Measurements from ENCODE around the gene FILIP1. TPM values are rescaled to one million over a fixed set of nuclear protein-coding genes. Genes with fewer than 3 reads are reported as not detected.

FILIP1 gene
- total RNA-seq, 1 donor from 2014 or later = not detected

DNA sequence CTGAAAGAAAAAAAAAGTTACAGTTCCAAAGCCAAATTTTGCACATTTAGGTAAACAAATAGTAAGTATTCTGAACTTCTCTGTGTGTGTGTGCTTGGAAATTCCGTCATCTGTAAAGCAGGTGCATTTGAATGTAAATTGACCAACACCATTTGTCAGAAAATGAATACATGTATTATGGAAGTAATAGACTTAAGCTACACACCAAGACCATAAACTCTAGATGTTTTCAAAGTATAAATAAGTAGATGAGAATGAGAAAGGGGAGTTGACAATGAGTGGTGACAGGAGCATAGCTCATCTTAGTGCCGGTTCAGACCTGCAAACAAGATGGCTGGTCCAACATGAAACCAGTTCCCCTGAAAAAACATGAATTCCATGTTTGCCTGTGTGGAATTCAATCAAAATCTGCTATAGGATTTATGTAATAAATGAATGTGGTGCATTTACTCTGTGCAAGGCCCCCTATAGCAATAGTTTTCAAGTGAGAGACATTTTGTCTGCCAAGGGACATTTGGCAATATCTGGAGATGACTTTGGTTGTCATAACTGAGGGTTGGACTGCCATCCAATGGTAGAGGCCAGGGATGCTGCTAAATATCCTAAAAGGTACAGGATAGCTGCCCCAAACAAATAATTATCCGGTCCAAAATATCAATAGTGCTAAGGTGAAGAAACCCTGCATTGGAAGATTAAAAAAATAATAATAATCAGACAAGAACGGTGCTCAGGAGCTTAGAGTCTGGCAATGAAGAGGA, 11.0 kb upstream of the FILIP1 start:
- DNase-seq (ENCODE audit: low spot score) = no peak
- Mint-ChIP-seq H3K4me1 (ENCODE audit: low read depth) (peaks cover 5% of the 10 kb centered on the region), H3K27ac (no peak overlapping the region), H3K27me3 (ENCODE audit: insufficient read depth) (peaks cover 8% of the 10 kb centered on the region), H3K36me3 (ENCODE audit: low read depth) (no peaks in the 10 kb centered on the region), H3K4me3 (no peak overlapping the region), H3K9me3 (no peaks in the 10 kb centered on the region)
- intact Hi-C loops (cut with micrococcal nuclease) = no loop called here

DNA sequence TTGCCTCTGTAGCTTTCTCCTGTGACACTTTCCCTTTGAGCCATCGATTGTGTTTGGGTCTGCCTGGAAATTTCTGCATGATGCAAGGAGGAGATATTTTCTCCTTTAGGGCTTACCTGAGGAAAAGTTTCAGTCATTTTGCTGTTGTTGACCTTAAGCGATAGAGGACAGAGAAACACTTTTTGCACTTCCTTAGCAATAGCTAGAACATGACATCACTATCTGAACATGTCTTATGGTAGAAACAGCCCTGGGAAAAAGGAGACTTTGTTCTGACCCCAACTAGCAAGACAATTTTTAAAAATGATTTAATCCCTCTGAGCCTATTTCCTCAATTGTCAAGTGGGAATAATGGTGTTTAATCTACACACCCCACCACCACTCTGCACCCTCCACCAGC, 9.7 kb upstream of the FILIP1 start:
- Mint-ChIP-seq H3K9me3 (no peaks in the 10 kb centered on the region), H3K27me3 (ENCODE audit: insufficient read depth) (peaks cover 11% of the 10 kb centered on the region), H3K36me3 (ENCODE audit: low read depth) (no peaks in the 10 kb centered on the region), H3K27ac (no peak overlapping the region), H3K4me3 (no peak overlapping the region), H3K4me1 (ENCODE audit: low read depth) (peaks cover 5% of the 10 kb centered on the region)
- no peak for DNase-seq (ENCODE audit: low spot score)
- intact Hi-C loops (cut with micrococcal nuclease) = no loop called here

DNA sequence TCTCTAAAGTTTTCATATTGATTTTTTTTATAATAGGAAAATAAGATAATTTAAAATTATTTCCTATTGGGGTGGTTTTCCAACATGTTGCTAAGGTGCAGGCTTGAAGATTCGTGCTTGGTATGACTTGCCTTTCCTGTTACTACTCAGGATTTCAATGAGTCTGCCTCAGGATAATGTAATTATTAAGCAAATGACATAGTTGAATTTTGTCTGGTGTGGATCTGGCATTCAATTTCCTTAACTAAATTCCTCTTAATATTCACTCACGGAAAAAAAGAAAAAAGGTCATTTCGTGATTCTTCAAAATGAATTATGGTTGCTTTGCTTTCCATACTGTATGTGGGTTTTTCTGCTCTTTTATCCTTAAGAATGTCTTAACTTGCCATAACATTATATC, 9.3 kb upstream of the FILIP1 start:
- H3K36me3 Mint-ChIP-seq (ENCODE audit: low read depth) = no peaks in the 10 kb centered on the region
- intact Hi-C loops (cut with micrococcal nuclease) = no loop called here
- H3K27me3 Mint-ChIP-seq (ENCODE audit: insufficient read depth) = peaks cover 12% of the 10 kb centered on the region
- DNase-seq (ENCODE audit: low spot score) = no peak
- H3K9me3 Mint-ChIP-seq = no peaks in the 10 kb centered on the region
- peaks cover 5% of the 10 kb centered on the region for H3K4me1 Mint-ChIP-seq (ENCODE audit: low read depth)
- H3K27ac Mint-ChIP-seq = no peak overlapping the region
- H3K4me3 Mint-ChIP-seq = no peak overlapping the region

DNA sequence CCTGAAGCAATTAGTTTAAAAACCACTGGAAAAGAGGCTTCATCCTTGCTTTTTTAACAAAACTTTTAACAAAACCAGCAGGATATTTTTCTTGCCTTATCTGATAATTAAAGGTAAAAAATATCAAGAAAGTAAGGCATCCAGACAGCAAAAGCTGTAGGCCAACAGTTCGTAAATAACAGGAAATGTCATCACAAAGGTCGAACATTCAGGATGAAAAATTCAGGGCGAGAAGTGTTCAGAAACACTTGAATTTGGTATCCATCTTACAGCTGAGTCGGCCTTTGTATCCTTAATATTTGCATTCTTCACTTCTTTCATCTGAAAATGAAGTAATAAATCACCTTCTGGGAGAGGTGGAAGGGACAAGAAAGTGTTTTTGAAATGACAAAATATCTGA, 8.2 kb upstream of the FILIP1 start:
- no peak for DNase-seq (ENCODE audit: low spot score)
- intact Hi-C loops (cut with micrococcal nuclease) = no loop called here
- Mint-ChIP-seq H3K27ac (no peak overlapping the region), H3K4me3 (no peak overlapping the region), H3K4me1 (ENCODE audit: low read depth) (peaks cover 5% of the 10 kb centered on the region), H3K9me3 (no peaks in the 10 kb centered on the region), H3K36me3 (ENCODE audit: low read depth) (no peaks in the 10 kb centered on the region), H3K27me3 (ENCODE audit: insufficient read depth) (peaks cover 13% of the 10 kb centered on the region)

DNA sequence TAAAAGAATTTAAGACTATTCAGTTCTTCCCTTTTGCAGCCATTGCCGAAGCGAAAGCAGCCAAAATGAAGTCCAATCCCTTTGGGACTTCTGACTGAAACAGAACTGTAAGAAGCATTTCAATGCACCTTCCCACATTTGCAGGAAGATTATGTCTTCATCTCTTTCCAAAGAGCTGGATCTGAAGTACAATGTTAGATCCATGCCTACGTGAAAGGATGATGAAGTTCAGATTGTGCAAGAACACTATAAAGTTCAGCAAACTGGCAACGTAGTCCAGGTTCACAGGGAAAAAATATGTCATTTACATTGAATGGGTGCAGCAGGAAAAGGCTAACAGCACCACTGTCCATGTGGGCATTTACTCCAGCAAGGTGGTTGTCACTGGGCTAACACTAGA, 6.0 kb upstream of the FILIP1 start:
- Mint-ChIP-seq H3K27me3 (ENCODE audit: insufficient read depth) (peaks cover 21% of the 10 kb centered on the region), H3K9me3 (no peaks in the 10 kb centered on the region), H3K36me3 (ENCODE audit: low read depth) (peaks cover 1% of the 10 kb centered on the region), H3K27ac (no peak overlapping the region), H3K4me3 (no peak overlapping the region), H3K4me1 (ENCODE audit: low read depth) (peaks cover 22% of the 10 kb centered on the region)
- no peak for DNase-seq (ENCODE audit: low spot score)
- intact Hi-C loops (cut with micrococcal nuclease) = loop anchor here (5.0 kb wide), 3 partner anchors 72 to 333 kb away; no protein-coding TSS in a partner anchor

DNA sequence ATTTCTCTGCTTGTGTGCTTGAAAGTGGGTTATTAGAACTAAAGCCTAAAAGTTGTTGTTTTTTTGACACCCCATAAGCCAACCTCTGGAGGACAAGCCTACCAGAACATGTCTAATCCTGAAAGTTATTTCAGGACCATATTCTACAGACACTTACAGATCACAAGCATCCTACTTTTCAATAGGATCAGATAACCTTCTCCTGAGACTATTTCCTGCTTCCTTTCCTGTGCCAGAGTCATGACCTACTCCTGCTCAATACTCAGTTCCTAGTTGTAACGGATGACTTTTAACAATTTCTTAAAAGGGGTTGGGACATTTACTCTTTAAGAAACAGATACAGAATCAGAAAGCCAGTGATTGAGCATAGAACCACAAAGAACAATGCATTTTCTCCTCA, 5.3 kb upstream of the FILIP1 start:
- Mint-ChIP-seq H3K36me3 (ENCODE audit: low read depth) (peaks cover 3% of the 10 kb centered on the region), H3K4me1 (ENCODE audit: low read depth) (peaks cover 29% of the 10 kb centered on the region), H3K27ac (no peak overlapping the region), H3K27me3 (ENCODE audit: insufficient read depth) (peaks cover 26% of the 10 kb centered on the region), H3K4me3 (no peak overlapping the region), H3K9me3 (no peaks in the 10 kb centered on the region)
- intact Hi-C loops (cut with micrococcal nuclease) = loop anchor here (5.0 kb wide), 3 partner anchors 72 to 333 kb away; no protein-coding TSS in a partner anchor
- no peak for DNase-seq (ENCODE audit: low spot score)

DNA sequence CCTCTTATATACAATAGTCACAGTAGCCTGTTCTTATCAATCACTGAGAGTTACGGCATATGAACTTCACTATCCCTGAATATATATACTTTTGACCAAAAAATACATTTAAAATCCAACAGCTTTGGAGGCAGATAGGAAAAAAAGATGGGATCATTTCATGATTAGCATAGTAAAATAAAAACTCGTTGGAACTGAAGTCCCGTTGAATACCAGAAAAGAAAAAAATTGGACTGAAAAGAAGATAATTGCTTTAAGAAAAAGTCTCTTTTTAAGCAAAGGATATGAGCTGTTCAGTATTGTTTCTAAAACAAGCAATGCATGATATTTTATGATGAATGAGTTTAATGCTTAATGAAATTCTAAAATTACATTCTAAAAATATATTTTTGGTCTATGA, 4.4 kb upstream of the FILIP1 start:
- peaks cover 3% of the 10 kb centered on the region for H3K36me3 Mint-ChIP-seq (ENCODE audit: low read depth)
- peaks cover 33% of the 10 kb centered on the region for H3K27me3 Mint-ChIP-seq (ENCODE audit: insufficient read depth)
- no peak overlapping the region for H3K4me3 Mint-ChIP-seq
- peaks cover 28% of the 10 kb centered on the region for H3K4me1 Mint-ChIP-seq (ENCODE audit: low read depth)
- no peaks in the 10 kb centered on the region for H3K9me3 Mint-ChIP-seq
- intact Hi-C loops (cut with micrococcal nuclease) = loop anchor here (5.0 kb wide), 3 partner anchors 71 to 334 kb away; no protein-coding TSS in a partner anchor
- DNase-seq (ENCODE audit: low spot score) = no peak
- no peak overlapping the region for H3K27ac Mint-ChIP-seq

DNA sequence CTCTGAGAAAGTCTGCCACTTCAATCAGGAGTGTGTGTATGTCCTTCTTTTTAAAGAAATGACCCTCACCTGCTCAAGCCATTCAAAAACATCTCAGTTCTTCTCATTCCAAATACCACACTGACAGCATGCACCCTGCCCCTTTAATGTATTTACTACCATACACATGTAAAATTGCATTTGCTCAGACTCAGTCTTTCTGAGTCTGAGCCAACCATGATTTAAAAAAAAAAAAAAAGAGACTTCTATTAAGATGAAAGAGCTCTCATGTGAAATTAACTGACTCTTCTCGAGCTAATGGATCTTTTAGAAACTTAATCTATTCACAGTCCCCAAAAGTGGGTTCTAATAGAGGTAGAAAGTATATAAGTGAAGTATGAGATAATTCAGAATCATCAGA, 1.4 kb upstream of the FILIP1 start:
- Mint-ChIP-seq H3K9me3 (no peaks in the 10 kb centered on the region), H3K4me1 (ENCODE audit: low read depth) (peaks cover 33% of the 10 kb centered on the region), H3K27me3 (ENCODE audit: insufficient read depth) (peaks cover 50% of the 10 kb centered on the region), H3K27ac (no peak overlapping the region), H3K36me3 (ENCODE audit: low read depth) (peaks cover 3% of the 10 kb centered on the region), H3K4me3 (no peak overlapping the region)
- intact Hi-C loops (cut with micrococcal nuclease) = loop anchor here (5.0 kb wide), 3 partner anchors 68 to 337 kb away; no protein-coding TSS in a partner anchor
- DNase-seq (ENCODE audit: low spot score) = no peak

DNA sequence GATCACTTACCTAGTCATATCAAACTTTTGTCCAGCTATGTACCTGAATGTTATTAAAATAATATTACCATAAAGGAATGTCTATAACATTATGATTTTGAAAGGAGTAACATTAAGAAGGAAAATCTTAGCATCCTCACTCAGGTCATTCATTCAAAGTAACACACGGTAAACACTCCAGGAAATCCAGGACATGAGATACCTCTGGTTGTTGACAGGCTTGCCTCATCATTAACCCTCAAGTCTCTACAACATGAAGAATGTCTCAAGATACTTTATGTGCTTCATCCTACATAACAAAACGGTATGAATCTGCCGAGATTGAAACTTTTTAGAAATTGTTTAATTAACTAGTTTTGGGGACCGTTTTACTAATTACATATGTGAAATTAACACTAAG, 690 bp upstream of the FILIP1 start:
- no peak for DNase-seq (ENCODE audit: low spot score)
- H3K4me1 Mint-ChIP-seq (ENCODE audit: low read depth) = peaks cover 33% of the 10 kb centered on the region
- no peak overlapping the region for H3K4me3 Mint-ChIP-seq
- intact Hi-C loops (cut with micrococcal nuclease) = no loop called here
- no peaks in the 10 kb centered on the region for H3K9me3 Mint-ChIP-seq
- peaks cover 3% of the 10 kb centered on the region for H3K36me3 Mint-ChIP-seq (ENCODE audit: low read depth)
- peaks cover 50% of the 10 kb centered on the region for H3K27me3 Mint-ChIP-seq (ENCODE audit: insufficient read depth)
- no peak overlapping the region for H3K27ac Mint-ChIP-seq

DNA sequence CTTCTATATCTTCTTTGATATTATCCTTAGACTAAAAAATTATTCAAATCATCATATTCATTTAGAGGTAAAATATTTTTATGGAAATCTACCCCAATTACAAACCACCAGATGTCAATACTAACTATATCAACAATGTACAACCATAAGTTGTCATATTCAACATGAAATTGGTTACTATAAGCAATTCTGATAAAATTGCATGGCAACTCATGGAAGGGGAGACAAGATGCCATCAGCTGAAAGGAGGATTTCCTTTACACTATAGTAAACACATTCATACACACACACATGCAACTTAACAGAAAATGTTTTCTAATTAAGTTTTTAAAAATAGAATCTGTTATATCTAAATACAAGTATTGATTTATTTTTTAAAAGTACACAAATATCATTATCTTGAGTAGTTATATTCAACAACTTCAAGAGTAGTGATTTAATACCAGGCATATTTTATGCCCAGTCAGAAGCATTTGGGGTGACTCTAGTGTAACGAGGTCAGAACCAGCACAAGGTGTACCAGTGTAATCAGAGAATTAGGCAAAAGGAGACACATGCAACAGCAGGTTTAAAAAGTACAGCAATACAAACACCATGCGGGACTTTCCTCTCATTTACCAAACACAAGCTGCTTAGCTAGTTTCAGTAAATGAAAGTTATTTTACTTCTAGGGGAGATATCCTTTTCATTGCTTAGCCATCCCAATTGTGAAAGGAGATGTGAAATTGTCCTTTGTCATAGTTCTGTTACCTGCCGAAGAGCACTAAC, 1.0 kb downstream of the FILIP1 start:
- Mint-ChIP-seq H3K4me1 (ENCODE audit: low read depth) (peaks cover 33% of the 10 kb centered on the region), H3K27me3 (ENCODE audit: insufficient read depth) (peaks cover 61% of the 10 kb centered on the region), H3K36me3 (ENCODE audit: low read depth) (peaks cover 3% of the 10 kb centered on the region), H3K4me3 (no peak overlapping the region), H3K9me3 (no peaks in the 10 kb centered on the region), H3K27ac (no peak overlapping the region)
- intact Hi-C loops (cut with micrococcal nuclease) = no loop called here
- DNase-seq (ENCODE audit: low spot score) = no peak

DNA sequence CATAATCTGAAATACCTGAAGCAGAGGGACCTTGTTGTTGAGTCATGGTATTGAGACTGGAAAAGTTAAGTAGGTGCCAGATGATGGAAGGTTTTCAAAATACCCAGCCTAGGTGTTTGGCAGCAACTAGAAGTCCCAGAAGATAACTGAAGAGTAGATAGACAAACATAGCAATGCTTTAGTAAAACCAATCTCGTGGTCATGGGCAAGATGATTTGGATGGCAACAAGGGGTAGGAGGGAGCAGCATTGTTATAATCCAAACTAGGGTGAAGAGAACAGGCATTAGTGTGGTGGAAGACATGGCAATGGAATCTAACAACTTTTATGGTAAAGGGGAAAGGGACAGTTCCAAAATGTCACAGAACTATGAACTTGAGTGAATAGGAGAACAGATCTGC, 2.3 kb downstream of the FILIP1 start:
- Mint-ChIP-seq H3K27ac (no peak overlapping the region), H3K4me3 (no peak overlapping the region), H3K4me1 (ENCODE audit: low read depth) (peaks cover 32% of the 10 kb centered on the region), H3K36me3 (ENCODE audit: low read depth) (peaks cover 3% of the 10 kb centered on the region), H3K9me3 (no peaks in the 10 kb centered on the region), H3K27me3 (ENCODE audit: insufficient read depth) (peaks cover 65% of the 10 kb centered on the region)
- intact Hi-C loops (cut with micrococcal nuclease) = no loop called here
- no peak for DNase-seq (ENCODE audit: low spot score)

DNA sequence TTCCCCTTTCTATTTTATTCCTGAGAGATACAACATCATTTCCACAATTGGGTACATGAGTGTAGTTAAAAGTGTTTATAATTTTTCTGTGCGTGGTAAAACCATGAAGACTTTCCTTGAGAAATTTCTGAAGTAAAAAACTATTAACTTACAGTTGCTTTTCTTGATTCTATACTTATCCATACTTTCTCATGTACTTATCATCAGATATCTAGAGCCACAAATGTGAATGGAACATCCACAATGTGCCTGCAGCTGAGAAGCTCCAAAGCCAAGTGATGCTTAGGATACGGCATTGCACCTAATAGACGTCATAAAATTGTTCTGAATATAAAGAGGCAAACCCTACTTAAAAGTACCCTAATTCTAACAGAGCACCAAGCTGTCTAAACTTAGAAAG, 2.9 kb downstream of the FILIP1 start:
- intact Hi-C loops (cut with micrococcal nuclease) = no loop called here
- Mint-ChIP-seq H3K27me3 (ENCODE audit: insufficient read depth) (peaks cover 67% of the 10 kb centered on the region), H3K9me3 (no peaks in the 10 kb centered on the region), H3K4me3 (no peak overlapping the region), H3K36me3 (ENCODE audit: low read depth) (peaks cover 2% of the 10 kb centered on the region), H3K27ac (no peak overlapping the region), H3K4me1 (ENCODE audit: low read depth) (peaks cover 26% of the 10 kb centered on the region)
- no peak for DNase-seq (ENCODE audit: low spot score)

DNA sequence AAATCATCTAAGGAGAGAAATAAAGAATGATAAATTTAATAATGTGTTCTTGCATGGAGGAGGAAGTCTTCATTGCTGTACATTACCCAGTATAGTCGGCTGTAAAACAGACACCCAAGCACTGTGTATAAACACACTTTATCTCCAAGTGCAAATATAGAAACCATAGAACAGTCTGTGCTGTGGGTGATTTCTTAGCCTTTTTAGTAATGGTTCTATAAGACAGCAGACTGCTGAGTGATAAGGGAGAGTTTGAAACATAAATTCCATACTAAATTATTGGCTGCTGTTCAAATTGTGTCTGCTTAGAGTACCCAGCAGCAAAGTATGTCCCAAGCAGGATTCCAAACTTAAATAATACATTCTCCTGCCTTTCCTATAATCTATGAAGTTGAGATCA, 4.6 kb downstream of the FILIP1 start:
- H3K4me3 Mint-ChIP-seq = no peak overlapping the region
- H3K36me3 Mint-ChIP-seq (ENCODE audit: low read depth) = no peaks in the 10 kb centered on the region
- H3K27ac Mint-ChIP-seq = no peak overlapping the region
- no peak for DNase-seq (ENCODE audit: low spot score)
- peaks cover 54% of the 10 kb centered on the region for H3K27me3 Mint-ChIP-seq (ENCODE audit: insufficient read depth)
- peaks cover 10% of the 10 kb centered on the region for H3K4me1 Mint-ChIP-seq (ENCODE audit: low read depth)
- intact Hi-C loops (cut with micrococcal nuclease) = no loop called here
- H3K9me3 Mint-ChIP-seq = no peaks in the 10 kb centered on the region

Data from activated T-helper 1 cell treated with anti-CD3 and anti-CD28 coated beads, Interleukin-12 subunit alpha, Interleukin-12 subunit beta, Interleukin-2, Interleukin-4 antibody, amounts not matched to agents 30 ng/mL and 10 ng/mL and 1 ng/mL, durations not matched to agents 14 hours and 24 hours and 36 hours (primary cell).